Measurements from ENCODE around the gene TRIM46.

The TRIM46 gene

DNA sequence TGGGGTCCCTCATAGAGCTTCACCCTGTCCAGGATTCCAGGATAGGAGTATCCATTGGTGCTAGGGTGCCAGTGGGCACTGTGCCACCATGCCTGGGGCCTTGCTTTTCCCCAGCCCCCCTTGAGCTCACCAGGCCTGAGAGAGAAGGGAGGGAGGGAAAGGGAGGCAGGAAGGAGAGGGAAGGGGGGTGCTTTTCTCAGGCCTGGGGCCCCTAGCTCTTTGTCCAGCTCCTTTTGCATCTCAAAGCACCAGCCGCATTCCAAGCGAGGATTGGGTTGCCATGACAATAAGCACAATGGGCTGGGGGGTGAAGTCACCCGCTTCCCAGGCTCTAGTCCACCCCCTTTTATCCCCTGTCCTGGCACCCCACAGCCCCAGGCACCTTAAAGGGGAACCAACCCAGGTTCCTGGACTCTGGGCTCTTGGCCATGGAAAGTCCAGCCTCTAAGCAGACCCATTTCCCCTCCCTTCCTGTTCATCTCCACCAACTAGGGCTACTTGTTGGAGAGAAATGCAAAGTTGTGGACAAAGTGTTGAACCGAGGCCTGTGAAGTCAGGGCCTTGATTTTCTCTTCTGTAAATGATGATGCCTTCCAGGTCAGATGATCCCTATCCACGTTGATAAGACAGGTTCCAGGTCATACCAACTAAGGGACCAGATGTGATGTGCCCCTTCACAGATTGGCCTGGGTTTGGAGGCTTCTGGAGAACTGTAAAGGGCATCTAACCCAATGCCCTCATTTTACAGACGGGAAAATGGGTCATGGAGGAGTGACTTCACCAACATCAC lies 22.6 kb downstream of the TRIM46 start:
- Histone ChIP-seq H3K36me3 (ENCODE audit: insufficient read depth, low read length) (peaks cover 26% of the 10 kb centered on the region), H3K4me1 (ENCODE audit: insufficient read depth, low read length) (peaks cover 16% of the 10 kb centered on the region), H3K9me3 (ENCODE audit: control insufficient read depth, insufficient read depth, low read length) (no peaks in the 10 kb centered on the region), H3K9ac (ENCODE audit: low read depth, low read length) (peak overlapping the region; percentile 73)

DNA sequence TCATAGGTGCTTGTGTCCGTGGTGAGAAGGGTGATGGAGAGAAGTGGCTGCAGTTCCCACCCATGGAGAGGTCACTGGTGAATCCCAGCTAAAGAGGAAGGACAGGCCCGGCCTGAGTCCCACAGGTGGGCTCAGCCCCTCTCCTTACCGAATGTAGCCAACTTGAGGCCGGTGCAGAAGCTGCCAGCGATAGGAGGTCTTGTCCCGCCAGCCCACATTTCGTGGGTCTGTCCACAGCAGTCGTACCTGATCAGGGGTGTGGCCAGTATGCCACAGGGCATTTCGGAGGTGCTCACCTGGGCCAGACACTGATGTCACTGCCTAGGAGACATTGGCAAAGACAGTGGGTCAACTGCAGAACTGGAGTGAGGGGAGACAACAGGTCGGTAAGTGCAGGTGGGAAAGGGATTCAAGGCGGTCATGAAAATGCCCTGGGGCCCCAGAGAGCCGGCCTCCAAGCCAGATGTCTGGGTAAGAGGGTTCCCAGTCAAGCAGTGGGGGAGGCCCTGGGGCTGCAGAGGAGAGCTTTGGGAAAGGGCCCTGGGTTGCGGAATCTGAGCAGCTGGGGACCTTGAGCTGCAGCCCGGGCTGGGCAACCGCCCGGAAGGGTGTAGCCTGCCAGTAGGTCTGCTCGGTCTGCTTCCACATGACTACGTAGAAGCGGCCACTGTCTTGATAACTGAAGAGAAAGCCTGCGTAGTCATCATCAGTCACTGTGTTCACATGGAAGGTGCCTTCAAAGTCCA lies 23.4 kb downstream of the TRIM46 start:
- Histone ChIP-seq H3K36me3 (ENCODE audit: insufficient read depth, low read length) (peaks cover 33% of the 10 kb centered on the region), H3K9ac (ENCODE audit: low read depth, low read length) (peak overlapping the region; percentile 73), H3K4me1 (ENCODE audit: insufficient read depth, low read length) (peaks cover 16% of the 10 kb centered on the region), H3K9me3 (ENCODE audit: control insufficient read depth, insufficient read depth, low read length) (no peaks in the 10 kb centered on the region)

GRCh38 chr1:155197901-155198546 lies 24.4 kb downstream of the TRIM46 start:
- Histone ChIP-seq H3K4me1 (ENCODE audit: insufficient read depth, low read length) (peaks cover 13% of the 10 kb centered on the region), H3K36me3 (ENCODE audit: insufficient read depth, low read length) (peaks cover 33% of the 10 kb centered on the region), H3K9me3 (ENCODE audit: control insufficient read depth, insufficient read depth, low read length) (no peaks in the 10 kb centered on the region), H3K9ac (ENCODE audit: low read depth, low read length) (no peak overlapping the region)

DNA sequence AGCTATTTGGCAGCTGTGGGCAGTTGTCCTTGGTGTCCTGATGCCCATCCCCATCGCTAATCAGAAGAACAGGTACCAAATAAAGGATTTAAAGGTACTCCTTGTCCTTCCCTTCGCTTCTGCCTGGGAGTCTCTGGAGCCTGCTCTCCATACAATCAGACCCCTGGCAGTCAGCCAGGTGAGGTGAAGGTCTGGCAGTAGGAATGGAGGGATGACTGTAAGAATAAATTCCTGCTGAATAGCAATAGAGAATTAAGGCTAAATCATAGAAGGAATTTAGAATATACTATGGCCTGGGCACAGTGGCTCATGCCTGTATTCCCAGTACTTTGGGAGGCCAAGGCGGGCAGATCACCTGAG lies 24.9 kb downstream of the TRIM46 start:
- H3K4me1 ChIP-seq (ENCODE audit: insufficient read depth, low read length) = peaks cover 13% of the 10 kb centered on the region
- H3K9me3 ChIP-seq (ENCODE audit: control insufficient read depth, insufficient read depth, low read length) = no peaks in the 10 kb centered on the region
- H3K36me3 ChIP-seq (ENCODE audit: insufficient read depth, low read length) = peaks cover 33% of the 10 kb centered on the region
- H3K9ac ChIP-seq (ENCODE audit: low read depth, low read length) = no peak overlapping the region

GRCh38 chr1:155199792-155200191 lies 26.1 kb downstream of the TRIM46 start:
- H3K36me3 ChIP-seq (ENCODE audit: insufficient read depth, low read length) = peaks cover 33% of the 10 kb centered on the region

DNA sequence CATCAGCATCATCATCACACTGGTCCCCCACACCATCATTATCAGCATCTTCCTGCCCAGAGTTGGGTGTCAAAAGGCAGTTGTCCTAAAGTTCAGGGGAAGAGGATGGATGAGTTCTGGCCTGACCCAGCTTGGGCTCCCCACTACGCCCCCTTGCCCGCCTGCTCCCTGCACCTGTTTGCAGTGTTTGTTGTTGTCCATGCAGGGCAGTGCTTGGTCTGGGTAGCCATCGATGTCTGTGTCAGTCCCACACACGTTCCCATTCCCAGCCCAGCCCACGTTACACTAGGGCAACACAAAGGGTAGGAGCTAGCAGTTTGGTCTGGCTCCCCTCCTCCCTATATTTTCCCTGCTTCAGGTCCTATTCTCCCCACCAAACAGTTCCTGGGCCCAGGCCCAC lies 27.3 kb downstream of the TRIM46 start:
- peaks cover 13% of the 10 kb centered on the region for H3K4me1 ChIP-seq (ENCODE audit: insufficient read depth, low read length)
- H3K9ac ChIP-seq (ENCODE audit: low read depth, low read length) = no peak overlapping the region
- H3K9me3 ChIP-seq (ENCODE audit: control insufficient read depth, insufficient read depth, low read length) = no peaks in the 10 kb centered on the region
- peaks cover 33% of the 10 kb centered on the region for H3K36me3 ChIP-seq (ENCODE audit: insufficient read depth, low read length)

More at GRCh38 chr1:155199792-155200191, 26.1 kb downstream of the TRIM46 start:
- Histone ChIP-seq H3K4me1 (ENCODE audit: insufficient read depth, low read length) (peaks cover 13% of the 10 kb centered on the region), H3K9ac (ENCODE audit: low read depth, low read length) (no peak overlapping the region), H3K9me3 (ENCODE audit: control insufficient read depth, insufficient read depth, low read length) (no peaks in the 10 kb centered on the region)

GRCh38 chr1:155202198-155202597 lies 28.5 kb downstream of the TRIM46 start:
- Histone ChIP-seq H3K4me1 (ENCODE audit: insufficient read depth, low read length) (peaks cover 5% of the 10 kb centered on the region), H3K36me3 (ENCODE audit: insufficient read depth, low read length) (peaks cover 27% of the 10 kb centered on the region), H3K9ac (ENCODE audit: low read depth, low read length) (no peak overlapping the region), H3K9me3 (ENCODE audit: control insufficient read depth, insufficient read depth, low read length) (no peaks in the 10 kb centered on the region)

GRCh38 chr1:155202731-155203515 lies 29.3 kb downstream of the TRIM46 start:
- Histone ChIP-seq H3K9ac (ENCODE audit: low read depth, low read length) (no peak overlapping the region), H3K4me1 (ENCODE audit: insufficient read depth, low read length) (no peaks in the 10 kb centered on the region), H3K36me3 (ENCODE audit: insufficient read depth, low read length) (peaks cover 20% of the 10 kb centered on the region), H3K9me3 (ENCODE audit: control insufficient read depth, insufficient read depth, low read length) (no peaks in the 10 kb centered on the region)

DNA sequence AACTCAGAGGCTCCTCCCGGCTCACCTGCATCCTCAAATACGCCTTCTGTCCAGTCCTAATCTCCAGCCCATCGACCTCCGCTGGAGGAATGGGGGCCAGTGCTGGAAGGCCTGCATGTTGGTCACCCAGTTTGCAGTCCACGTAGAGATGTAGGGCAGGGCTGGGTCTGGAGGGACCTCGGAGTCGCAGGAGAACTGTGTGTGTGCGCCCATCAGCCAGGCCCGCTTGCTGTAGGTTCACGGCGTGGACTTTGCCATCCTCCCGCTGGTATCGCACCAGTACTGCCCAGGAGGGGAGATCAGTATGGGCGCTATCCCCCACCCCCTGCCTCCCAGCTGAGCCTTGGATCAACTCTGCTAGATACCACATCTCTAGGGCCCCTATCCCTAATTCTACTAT lies 31.4 kb downstream of the TRIM46 start:
- Histone ChIP-seq H3K4me1 (ENCODE audit: insufficient read depth, low read length) (0 out of 2 replicates have a peak, but pooled peaks cover 3% of the 10 kb centered on the region), H3K9ac (ENCODE audit: low read depth, low read length) (no peak overlapping the region), H3K9me3 (ENCODE audit: control insufficient read depth, insufficient read depth, low read length) (no peaks in the 10 kb centered on the region), H3K36me3 (ENCODE audit: insufficient read depth, low read length) (peaks cover 11% of the 10 kb centered on the region)

- no peak overlapping the region for H3K9ac ChIP-seq (ENCODE audit: low read depth, low read length)
- H3K4me1 ChIP-seq (ENCODE audit: insufficient read depth, low read length) = 0 out of 2 replicates have a peak, but pooled peaks cover 5% of the 10 kb centered on the region
- H3K36me3 ChIP-seq (ENCODE audit: insufficient read depth, low read length) = peaks cover 8% of the 10 kb centered on the region
- H3K9me3 ChIP-seq (ENCODE audit: control insufficient read depth, insufficient read depth, low read length) = no peaks in the 10 kb centered on the region
These were observed 32.4 kb downstream of the TRIM46 start for GRCh38 chr1:155205969-155206593.

- Histone ChIP-seq H3K36me3 (ENCODE audit: insufficient read depth, low read length) (no peaks in the 10 kb centered on the region; the same call in 1 of the 2 replicates), H3K9ac (ENCODE audit: low read depth, low read length) (peak overlapping the region; percentile 52), H3K9me3 (ENCODE audit: control insufficient read depth, insufficient read depth, low read length) (no peaks in the 10 kb centered on the region), H3K4me1 (ENCODE audit: insufficient read depth, low read length) (0 out of 2 replicates have a peak, but pooled peaks cover 5% of the 10 kb centered on the region)
These were observed 33.5 kb downstream of the TRIM46 start for GRCh38 chr1:155206891-155207805.

GRCh38 chr1:155207806-155208540 lies 34.3 kb downstream of the TRIM46 start, which contains the start of gene THBS3:
Gene THBS3, minus strand, starts transcription at chr1:155207897. Its CDS starts 21 bp downstream, at chr1:155207876.
- H3K4me1 ChIP-seq (ENCODE audit: insufficient read depth, low read length) = 0 out of 2 replicates have a peak, but pooled peaks cover 5% of the 10 kb centered on the region
- H3K36me3 ChIP-seq (ENCODE audit: insufficient read depth, low read length) = no peaks in the 10 kb centered on the region; the same call in 1 of the 2 replicates
- H3K9me3 ChIP-seq (ENCODE audit: control insufficient read depth, insufficient read depth, low read length) = no peaks in the 10 kb centered on the region
- peak within 1 kb of the TSS; percentile 59 for H3K9ac ChIP-seq (ENCODE audit: low read depth, low read length)

Data from ES-I3 (cell line).